GM23338 (cell line): ENCODE results near the gene MBD5.

Source experiments
- EZH2 ChIP-seq: fragments of 200-600 bp; sonication (generic); IDR thresholded peaks from one replicate; pipeline ENCODE4 v1.8.0; 2017; ENCODE audit warnings: antibody characterized with exemption, mild to moderate bottlenecking, low read depth; ENCODE audit not compliant: unreplicated experiment
- EZH2phosphoT487 ChIP-seq: fragments of 200-600 bp; sonication (generic); IDR thresholded peaks from one replicate; pipeline ENCODE4 v1.8.1; 2018; ENCODE audit warnings: antibody characterized with exemption; ENCODE audit not compliant: unreplicated experiment
- NANOG ChIP-seq: IDR thresholded peaks from 2 replicates; pipeline ENCODE4 v1.6.1; 2016; ENCODE audit warnings: antibody characterized with exemption, borderline replicate concordance
- POLR2AphosphoS5 ChIP-seq: IDR thresholded peaks from 2 replicates; pipeline ENCODE4 v1.6.1; 2016; ENCODE audit warnings: antibody characterized with exemption, low read depth
- STAT1 ChIP-seq: IDR thresholded peaks from one replicate; pipeline ENCODE4 v1.6.1; 2016; ENCODE audit warnings: antibody characterized with exemption; ENCODE audit not compliant: unreplicated experiment
- ZNF114 ChIP-seq: fragments of 250-450 bp; sonication (Bioruptor Pico); IDR thresholded peaks from 2 replicates; pipeline ENCODE4 v1.5.0; 2020; ENCODE audit warnings: mild to moderate bottlenecking, moderate library complexity
- TF ChIP-seq, protein P1 (sequence below), 2 experiments: fragments of 200-600 bp in 1 of 2; sonication (generic) in 1 of 2; conservative IDR thresholded peaks; 2 replicates each; pipeline versions ENCODE4 v1.5.1 to v1.6.1; 2016 to 2017; ENCODE audit warnings: antibody characterized with exemption in 2 of 2, low read depth in 2 of 2, mild to moderate bottlenecking in 2 of 2, moderate library complexity in 1 of 2
- TF ChIP-seq, protein P2 (sequence below): IDR thresholded peaks from one replicate; pipeline ENCODE4 v1.6.1; 2018; ENCODE audit warnings: antibody characterized with exemption; ENCODE audit not compliant: unreplicated experiment
- TF ChIP-seq, protein P3 (sequence below): IDR thresholded peaks from 2 replicates; pipeline ENCODE4 v1.6.1; 2016; ENCODE audit warnings: antibody characterized with exemption

DNA sequence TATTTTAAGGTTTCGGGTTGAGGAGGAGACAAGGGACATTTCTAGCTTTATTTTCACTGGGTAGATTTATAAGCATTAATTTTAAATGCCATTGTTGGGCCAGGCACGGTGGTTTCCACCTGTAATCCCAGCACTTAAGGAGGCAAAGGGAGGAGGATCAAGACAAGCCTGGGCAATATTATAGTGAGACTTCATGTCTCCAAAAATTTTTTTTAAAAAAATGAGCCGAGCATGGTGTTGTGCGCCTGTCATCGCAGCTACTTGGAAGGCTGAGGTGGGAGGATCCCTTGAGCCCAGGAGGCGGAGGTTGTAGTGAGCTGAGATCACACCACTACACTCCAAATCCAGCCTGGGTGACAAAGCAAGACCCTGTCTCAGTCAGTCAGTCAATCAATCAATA is 45.0 kb downstream of the MBD5 start:
- TF ChIP-seq, protein P1, sequence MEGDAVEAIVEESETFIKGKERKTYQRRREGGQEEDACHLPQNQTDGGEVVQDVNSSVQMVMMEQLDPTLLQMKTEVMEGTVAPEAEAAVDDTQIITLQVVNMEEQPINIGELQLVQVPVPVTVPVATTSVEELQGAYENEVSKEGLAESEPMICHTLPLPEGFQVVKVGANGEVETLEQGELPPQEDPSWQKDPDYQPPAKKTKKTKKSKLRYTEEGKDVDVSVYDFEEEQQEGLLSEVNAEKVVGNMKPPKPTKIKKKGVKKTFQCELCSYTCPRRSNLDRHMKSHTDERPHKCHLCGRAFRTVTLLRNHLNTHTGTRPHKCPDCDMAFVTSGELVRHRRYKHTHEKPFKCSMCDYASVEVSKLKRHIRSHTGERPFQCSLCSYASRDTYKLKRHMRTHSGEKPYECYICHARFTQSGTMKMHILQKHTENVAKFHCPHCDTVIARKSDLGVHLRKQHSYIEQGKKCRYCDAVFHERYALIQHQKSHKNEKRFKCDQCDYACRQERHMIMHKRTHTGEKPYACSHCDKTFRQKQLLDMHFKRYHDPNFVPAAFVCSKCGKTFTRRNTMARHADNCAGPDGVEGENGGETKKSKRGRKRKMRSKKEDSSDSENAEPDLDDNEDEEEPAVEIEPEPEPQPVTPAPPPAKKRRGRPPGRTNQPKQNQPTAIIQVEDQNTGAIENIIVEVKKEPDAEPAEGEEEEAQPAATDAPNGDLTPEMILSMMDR (conservative IDR thresholded peaks at IDR 0.05; ENCODE audit: low read depth in 2 of 2) = no peak
- no peak for TF ChIP-seq STAT1
- no peak for TF ChIP-seq EZH2
- no peak for TF ChIP-seq POLR2AphosphoS5
- no peak for TF ChIP-seq EZH2phosphoT487
- TF ChIP-seq, protein P2, sequence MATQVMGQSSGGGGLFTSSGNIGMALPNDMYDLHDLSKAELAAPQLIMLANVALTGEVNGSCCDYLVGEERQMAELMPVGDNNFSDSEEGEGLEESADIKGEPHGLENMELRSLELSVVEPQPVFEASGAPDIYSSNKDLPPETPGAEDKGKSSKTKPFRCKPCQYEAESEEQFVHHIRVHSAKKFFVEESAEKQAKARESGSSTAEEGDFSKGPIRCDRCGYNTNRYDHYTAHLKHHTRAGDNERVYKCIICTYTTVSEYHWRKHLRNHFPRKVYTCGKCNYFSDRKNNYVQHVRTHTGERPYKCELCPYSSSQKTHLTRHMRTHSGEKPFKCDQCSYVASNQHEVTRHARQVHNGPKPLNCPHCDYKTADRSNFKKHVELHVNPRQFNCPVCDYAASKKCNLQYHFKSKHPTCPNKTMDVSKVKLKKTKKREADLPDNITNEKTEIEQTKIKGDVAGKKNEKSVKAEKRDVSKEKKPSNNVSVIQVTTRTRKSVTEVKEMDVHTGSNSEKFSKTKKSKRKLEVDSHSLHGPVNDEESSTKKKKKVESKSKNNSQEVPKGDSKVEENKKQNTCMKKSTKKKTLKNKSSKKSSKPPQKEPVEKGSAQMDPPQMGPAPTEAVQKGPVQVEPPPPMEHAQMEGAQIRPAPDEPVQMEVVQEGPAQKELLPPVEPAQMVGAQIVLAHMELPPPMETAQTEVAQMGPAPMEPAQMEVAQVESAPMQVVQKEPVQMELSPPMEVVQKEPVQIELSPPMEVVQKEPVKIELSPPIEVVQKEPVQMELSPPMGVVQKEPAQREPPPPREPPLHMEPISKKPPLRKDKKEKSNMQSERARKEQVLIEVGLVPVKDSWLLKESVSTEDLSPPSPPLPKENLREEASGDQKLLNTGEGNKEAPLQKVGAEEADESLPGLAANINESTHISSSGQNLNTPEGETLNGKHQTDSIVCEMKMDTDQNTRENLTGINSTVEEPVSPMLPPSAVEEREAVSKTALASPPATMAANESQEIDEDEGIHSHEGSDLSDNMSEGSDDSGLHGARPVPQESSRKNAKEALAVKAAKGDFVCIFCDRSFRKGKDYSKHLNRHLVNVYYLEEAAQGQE = no peak
- no peak for TF ChIP-seq NANOG
- TF ChIP-seq, protein P3, sequence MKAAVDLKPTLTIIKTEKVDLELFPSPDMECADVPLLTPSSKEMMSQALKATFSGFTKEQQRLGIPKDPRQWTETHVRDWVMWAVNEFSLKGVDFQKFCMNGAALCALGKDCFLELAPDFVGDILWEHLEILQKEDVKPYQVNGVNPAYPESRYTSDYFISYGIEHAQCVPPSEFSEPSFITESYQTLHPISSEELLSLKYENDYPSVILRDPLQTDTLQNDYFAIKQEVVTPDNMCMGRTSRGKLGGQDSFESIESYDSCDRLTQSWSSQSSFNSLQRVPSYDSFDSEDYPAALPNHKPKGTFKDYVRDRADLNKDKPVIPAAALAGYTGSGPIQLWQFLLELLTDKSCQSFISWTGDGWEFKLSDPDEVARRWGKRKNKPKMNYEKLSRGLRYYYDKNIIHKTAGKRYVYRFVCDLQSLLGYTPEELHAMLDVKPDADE = no peak
- TF ChIP-seq ZNF114 (CRISPR knock-in tag) = no peak
